Stimulated activated CD8-positive, alpha-beta memory T cell treated with anti-CD3 and anti-CD28 coated beads, Interleukin-2, amount 100 ng/mL, for 48 hours (primary cell): ENCODE measurements around the gene CHST13.

Source experiments
- DNase-seq, 2 donors: peaks; one replicate each; pipeline ENCODE4 v3.0.0-alpha.2; 2020; ENCODE audit warnings: low read depth in 2 of 2

The CHST13 gene

DNA sequence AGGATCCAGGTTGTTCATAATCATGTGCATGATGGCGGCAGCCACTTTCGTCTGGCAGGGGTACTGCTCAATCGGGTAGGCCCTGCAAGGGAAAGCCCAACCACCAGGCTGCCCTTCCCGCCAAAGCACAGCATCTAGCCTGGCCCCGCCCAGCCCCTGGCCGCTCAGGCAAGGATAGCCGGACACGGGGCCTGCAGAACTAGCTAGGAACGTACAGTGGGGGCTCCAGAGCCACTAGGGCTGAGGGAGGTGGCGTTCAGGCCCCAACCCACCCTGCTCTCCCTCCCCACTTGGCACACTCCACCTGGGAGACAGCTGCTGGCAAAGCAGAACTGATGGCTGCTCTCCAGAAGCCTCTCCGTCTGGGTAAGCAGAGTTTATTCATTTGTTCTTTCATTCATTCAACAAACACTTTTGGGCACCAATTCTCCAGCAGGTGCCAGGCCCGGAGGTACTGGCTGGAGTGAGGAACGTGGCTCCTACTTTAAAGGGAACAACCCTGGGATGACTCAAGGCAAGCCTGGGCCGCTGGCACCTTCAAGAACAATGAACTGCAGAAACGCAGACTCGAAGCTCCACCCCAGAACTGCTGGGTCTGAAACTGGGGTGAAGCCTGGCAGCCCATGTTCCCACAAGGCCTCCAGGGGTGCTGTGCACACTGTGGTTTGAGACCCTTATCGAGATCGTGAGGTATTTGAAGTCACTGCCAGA, 14.2 kb upstream of the CHST13 start:
- no peak for DNase-seq

DNA sequence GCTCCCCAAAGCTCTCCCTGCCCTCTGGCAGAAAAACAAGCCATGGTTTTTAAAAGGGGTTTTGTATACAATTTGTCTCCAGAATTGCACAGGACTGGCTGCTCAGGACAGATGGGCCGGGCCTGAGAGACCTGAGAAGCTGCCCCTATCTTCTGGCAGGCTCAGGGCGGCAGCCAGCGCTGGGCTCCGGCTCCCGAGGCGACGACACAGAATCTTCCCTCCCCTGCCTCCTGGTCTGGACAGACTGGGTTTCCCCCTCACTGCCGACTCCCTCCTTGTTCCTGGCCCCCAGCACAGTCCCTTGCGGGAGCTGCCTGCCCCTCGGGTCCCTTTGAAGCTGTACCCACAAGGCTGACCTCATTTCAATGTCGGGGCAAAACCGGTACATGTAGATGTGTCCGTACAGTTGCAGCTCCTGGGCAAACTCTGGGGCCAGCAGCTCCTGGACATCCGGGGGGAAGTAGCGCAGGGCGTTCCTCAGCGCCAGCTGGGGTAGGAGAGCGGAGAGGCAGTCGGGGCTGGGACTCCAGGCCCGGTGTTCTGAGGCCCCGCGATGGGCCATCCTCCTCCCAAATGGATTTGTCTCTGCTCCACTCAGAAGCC, 13.5 kb upstream of the CHST13 start:
- DNase-seq = no peak

DNA sequence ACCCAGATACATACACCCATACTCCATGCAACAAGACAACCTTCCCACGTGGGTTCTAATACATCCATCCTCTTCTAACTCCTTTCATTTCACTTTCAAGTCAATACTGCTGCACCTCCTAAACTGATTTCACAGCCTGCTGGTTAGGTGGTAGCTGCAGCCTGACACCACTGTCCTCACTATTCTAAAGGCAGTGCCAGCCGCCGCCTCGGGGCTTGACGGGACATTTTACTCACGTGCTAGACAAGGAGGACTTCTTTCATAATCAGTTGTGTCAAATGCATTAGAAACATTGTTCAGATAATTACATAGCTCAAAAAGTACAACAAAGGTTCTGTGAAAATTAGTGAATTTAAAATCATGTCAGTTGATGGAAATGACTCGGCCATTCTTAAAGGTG, 12.7 kb upstream of the CHST13 start:
- DNase-seq = no peak

DNA sequence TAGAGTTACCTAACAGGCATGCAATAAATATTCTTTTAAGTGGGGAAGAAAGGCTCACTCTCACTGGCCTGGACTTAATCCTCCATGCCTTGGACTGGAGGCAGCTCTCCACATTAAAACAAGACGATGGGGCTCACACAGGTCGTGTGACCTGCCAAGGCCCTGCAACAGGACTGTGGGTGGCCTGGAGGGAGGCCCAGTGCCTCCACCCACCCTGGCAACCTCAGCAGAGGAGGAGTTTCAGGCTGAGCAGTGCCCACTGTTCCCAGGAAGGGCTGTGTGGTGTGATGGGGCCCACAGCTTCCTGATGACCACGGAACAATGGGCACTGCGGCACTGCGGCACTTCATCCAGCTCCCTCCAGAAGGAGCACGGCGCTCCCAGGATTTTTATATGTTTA, 11.9 kb upstream of the CHST13 start:
- no peak for DNase-seq

DNA sequence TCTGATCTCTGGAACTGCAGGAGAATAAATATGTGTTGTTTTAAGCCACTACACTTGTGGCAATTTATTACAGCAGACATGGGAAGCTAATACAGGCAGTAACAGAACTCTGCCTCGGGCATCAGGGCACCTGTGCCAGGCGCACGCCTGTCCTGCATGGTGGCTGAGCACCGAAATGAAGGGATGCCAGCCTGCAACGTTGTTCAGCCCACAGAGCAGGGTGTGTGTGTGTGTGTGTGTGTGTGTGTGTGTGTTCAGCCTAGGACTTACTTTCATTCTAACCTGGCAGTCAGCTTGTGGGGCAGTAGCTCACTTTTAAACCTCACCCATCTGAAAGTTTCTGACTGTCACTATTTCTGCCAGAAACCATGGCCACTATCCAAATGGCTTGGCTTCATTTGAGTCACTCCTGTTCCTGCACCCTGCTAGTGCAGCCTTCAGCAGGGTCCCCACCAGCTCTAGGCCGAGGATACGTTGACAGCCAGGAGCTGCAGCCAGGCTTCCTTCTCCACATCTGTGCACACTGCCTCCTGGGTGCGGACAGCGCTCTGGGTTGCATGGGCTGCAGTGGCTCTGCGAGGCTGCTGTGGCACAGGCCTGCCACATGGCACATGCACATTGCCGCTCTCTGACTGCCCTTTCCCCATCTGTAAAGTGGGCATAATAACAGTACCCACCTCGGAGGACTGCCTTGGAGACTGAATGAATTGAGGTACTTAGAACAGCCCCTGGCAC, 10.9 kb upstream of the CHST13 start:
- DNase-seq = no peak

DNA sequence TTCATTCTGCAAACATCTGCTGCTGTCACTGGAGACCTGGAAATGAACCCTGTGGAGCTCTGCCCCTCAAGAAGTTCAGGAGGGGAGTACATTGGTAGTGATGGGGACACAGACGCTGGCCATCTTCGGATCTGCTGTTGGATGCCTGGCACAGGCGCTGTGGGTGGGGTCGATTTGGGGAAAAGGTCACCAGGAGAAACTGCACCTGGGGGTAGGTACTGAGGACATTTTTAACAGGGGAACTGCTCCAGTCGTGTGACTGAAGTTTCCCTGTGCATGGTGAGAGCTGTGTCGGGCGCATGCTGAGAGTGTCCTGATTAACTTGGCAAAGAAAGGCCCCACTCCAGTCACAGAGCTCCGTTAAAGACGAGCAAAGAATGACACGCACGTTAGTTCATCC, 9.8 kb upstream of the CHST13 start:
- DNase-seq = no peak

DNA sequence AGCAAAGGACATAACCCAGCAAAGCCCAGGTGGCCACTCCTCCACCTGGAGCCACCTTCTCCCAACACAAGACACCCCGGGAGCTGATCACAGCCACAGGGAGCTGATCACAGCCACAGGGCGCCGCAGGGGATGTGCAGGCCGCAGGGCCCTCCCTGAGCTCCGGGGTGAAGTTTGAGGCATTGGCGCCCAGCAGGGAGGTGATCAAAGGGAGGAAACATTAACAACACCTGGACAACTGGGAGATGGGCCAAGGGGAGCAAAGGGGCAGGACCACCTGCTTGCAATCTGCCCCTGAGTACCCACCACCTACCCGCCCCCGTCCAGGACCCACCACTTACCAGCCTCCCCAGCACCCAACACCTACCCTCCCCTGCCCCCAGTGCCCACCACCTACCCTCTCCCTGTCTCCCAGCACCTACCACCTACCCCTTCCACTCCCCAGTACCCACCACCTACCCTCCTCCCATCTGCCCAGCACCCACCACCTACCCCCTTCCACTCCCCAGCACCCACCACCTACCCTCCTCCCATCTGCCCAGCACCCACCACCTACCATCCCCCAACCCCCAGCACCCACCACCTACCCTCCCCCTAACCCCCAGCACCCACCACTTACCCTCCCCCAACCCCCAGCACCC, 8.8 kb upstream of the CHST13 start:
- DNase-seq = no peak

DNA sequence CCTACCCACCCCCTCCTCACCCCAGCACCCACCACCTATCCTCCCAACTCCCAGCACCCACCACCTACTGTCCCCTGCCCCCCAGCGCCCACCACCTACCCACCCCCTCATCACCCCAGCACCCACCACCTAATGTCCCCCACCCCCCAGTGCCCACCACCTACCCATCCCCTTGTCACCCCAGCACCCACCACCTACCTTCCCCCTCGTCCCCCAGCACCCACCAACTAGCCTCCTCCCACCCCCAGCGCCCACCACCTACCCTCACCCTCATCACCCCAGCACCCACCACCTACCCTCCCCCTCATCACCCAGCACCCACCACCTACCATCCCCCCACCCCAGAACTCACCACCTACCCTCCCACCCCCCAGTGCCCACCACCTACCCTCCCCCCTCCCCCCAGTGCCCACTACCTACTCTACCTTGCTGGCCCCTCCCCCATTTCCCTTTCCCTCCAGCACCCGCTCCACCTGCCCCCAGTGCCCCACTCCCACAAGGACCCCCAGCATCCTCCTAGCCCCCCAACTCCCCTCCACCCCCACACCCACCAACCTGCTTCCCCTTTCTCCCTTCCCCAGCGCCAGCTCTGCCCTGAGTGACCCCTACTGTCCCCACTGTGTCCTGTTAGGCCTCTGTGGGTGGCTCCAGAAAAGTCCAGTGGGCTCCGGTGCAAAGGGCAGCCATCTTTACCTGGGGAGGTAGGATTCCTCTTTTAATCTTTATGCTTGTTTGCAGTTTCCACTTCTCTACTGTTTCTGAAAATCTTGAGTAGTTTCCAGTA, 7.6 kb upstream of the CHST13 start:
- DNase-seq = no peak

DNA sequence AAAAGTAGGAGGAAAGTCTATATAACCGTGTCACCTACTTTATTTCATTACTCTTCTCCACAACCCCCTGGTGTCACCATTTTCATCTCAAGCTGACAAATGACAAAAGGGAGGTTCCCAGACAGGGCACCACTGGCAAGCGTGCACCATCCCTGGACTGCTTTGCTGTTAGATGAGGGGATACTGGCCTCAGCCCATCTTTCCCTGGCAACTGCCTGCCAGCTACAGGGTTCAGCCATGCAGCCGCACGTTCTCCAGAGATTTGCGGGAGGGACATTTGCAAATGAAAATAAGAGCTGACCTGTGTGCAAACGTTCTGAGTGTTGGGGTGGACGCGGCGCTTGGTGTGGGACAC, 7.0 kb upstream of the CHST13 start:
- no peak for DNase-seq

DNA sequence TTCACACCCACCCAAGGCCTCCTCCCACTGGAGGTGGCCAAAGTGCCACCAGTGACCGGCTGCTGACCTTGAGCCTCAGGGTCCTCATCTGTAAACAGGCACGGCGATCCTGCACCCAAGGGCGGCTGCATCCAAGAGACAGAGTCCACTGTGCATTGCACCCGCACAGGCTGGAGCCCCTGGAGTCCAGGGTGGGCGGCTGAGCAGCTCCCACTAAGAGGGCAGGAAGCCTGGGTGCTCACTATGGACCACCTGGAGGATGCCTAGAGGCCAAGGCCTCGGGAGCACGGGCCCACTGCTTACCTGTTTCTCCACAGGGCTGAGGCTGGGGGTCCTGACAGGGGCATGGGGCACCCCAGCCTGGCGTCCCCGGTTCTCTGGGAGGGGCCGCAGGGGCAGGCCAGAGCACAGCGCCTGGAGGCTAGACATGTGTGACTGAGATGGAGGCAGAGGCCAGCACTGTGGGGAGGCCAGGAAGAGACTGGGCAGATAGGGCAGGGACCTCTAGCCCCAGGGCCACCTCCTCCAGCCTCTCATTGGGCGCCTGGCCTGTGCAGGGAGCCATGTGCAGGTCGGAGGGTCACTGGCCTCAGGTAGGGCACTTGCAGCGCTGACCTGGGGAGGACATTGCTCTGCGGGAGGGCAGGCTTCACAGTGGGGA, 6.5 kb upstream of the CHST13 start, which contains the start of gene UROC1:
UROC1 (minus strand) TSS at position 483 of the 661 bp plus-strand sequence; CDS start at position 429, 54 bp downstream.
- no peak for DNase-seq

DNA sequence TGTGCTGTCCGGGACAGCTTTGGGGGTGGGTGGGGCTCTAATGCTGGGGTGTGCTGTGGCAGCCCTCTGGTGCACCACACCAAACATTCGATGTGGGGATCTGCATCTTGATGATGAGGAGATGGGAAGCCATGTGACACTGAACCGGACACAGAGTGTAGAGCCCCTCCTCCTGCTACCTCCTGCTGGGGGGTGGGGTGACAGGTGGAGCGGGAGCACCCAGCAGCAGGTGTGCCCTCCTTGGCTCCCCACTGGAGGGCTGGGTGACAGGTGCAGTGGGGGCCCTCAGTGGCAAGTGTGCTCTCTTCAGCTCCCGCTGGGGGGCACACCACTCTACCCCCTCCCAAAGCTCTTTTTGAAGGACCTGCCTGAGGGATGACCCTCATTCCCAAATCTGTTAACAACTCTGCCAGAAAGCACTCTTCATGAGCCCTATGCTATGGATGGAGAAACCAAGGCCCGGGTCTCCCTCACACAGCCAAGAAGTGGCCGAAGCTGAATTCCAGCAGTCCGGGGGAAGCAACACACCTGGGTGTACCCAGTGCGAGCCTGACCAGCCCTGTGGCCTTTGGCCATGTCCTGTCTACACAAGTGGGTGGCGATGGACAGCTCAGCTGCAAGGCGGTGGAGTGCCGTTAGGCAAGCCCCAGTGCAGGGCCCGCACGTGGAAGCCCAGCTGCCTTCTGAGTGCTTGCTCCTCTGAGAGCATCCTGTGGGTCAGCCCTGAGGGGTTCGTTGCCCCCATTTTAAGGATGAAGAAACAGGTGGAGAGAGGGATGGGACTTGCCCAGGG, 5.8 kb upstream of the CHST13 start:
- DNase-seq = no peak

DNA sequence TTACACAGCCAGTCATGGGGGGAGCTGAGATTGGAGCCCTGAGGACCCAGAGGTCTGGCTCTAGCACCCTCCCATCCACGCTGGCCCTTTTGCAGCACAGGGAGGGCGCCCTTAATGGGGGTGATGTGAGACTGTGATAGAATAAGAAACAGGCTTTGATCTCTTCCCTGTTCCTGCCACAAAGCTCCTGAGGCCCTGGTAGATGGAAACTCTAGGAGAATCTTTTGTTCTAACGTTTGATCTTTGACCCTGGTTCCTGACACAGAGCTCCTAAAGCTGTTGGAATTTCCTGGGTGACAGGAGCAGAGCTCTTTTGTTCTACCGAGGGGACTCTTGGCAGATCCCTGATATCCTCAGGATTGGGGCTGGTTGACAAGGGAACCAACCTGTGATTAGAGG, 5.2 kb upstream of the CHST13 start:
- no peak for DNase-seq

DNA sequence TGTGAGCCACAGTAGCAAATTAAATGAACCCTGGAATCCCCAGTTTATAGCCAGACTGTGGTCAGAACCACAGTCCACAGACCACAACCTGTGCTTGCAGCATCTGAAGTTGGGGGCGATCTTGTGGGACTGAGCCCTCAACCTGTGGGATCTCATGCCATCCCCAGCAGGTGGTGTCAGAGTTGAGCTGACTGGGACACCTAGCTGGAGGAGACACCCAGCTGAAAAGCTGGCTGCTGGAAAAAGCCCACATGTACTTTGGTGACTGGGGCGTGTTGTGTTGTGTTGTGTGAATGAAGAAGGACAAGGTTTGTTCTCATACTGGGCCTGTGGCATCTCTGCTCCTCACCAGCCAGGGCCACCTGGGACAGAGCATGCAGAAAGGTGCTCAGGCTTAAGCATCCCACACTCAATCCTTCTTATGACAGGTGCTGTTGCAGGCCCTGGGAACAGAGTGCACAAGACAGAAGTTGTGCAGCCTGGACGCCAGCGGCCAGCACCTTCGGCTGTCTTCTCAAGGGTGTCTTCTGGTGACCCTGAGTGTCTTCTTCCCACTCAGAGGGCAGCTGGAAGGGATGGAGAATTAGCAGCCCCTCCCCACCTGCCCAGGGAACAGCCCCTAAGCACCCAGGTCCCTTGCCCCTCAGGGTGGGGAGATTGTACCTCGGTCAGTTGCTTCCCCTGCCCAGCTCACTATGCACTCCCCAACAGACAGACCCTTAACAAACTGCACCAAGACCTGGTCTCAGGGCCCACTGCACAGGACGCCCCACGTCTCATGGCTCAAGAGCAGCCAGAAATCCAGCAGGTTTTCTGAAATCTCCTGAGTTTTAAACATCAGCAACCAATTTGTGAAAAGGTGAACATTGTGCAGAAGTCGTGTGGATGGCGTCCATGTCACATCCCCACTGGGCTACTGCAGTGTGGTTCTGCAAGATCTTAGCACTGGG, 4.2 kb upstream of the CHST13 start:
- no peak for DNase-seq

DNA sequence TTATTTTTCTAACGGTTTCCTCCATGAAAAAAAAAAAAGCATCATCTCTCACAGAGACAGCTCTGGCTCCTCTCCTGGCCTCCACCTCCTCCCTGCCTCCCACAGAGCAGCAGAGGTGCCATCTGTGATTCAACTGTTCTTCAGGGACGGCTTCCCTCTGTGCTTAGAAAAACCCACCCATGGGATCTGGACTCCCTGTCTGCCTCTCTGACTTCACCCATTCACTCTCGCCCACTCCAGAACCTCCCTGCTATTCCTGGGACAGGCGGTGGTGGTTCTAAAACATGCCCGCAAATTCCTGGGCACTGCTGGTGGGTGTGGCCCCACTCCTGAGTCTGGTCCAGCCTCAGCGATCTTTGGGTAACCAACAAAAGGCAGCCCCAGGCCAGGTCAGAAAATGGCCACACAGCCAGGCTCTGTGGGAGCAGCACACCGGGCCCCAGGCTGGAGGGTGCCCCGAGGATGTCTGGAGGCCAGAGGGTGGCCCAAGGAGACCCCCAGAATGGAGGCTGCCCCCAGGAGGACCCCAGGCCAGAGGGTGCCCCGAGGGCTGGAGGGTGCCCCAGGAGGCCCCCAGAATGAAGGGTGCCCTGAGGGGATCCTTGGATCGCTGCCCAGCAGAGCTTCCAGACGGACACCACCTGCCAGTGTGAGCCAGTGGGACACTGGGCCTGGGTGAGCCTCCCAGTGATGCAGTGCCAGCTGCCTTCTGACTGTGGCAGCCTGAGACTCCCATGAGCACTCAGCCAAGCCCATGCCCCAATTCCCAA, 2.6 kb upstream of the CHST13 start:
- no peak for DNase-seq

DNA sequence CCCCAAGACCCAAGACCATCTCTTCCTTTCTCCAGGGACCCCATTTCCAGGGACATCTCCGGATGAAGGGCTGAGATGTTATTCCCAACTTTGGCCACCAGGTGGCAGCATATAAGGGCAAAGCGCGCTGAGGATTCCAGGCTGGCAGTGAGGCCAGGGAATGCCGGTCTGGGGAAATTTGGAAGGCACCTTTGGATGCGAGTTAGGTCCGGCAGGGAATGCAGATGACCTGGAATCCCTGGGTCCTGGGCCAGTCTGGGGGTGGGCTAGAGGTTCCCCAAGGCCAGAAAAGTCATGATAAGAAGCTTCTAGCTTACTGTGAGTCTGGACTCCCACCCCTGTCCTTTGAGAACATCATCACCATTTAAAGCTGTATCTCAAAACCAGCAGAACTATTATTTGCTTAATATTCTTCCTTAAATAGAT, 1.6 kb upstream of the CHST13 start:
- DNase-seq = no peak

DNA sequence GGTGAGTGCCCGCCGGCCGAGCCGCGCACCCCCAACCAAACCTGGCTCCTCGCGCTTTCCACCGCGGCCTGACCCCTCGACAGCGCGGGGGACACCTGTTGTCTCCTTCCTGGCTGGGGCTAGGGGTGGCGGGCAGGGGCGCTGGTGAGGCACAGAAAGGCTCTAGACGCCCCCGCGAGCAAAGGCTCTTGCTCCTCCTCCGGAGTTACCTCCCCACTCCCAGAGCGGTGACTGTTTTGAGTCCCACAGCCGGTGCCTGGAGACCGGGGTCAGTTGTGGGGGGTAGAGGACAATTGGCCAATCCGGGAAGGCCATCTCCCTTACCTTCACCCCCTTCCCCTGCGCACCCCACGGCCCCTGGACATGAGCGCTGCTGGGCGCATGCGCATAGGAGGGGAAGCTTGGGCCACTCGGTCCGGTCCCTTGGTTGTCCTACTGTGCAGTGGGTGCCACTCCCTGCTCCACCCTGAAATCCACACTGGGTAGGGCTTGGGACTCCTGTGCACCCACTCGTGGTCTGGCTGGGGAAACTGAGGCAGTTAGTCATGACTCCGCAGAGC, 554 bp downstream of the CHST13 start:
- no peak for DNase-seq

DNA sequence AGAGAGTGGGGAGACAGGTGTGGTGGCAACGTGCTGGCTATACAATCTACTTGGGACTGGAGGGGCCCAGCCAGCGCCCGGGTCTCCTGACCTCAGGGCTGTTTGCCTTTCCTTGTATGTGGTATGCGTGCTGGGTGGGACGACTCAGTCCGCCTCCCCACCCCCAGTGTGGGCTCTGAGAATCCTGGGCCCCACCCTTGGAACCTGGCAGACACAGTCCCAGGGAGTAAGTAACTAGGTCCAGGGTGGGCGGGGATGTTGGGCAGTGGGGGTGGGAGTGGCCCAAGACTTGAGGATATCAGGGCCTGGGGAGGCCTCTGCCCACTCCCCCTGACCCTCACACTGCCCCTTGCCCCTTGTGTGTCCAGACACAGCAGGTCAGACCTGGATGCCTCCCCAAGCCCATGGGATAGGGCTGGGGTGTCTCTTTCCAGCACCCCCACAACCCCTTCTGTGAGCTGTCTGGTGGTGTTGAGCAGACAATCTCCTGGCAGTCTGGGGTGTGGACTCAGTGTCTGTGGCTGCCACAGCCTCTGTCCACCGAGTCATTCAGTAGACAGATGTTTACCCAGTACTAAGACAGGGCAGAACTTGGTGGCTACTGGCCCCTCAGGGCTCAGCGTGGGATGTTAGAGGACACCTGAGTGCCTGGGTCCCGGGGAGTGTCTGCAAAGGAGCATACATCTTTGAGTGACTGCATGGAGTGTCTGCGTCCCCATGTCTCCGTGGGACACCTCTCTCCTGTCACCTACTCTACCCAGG, 1.3 kb downstream of the CHST13 start:
- DNase-seq = no peak
